GM12878 (cell line): ENCODE measurements around the gene RAPGEF4. TPM values are rescaled to one million over a fixed set of nuclear protein-coding genes. Genes with fewer than 3 reads are reported as not detected.

ENCODE experiments used
- ATAC-seq: fragments of 200-7000 bp; cut with Tn5 transposase; 3 replicates; pipeline ENCODE4 v1.9.1; 2020; ENCODE audit warnings: mild to moderate bottlenecking, moderate library complexity
- BruUV-seq: library from RNA; stranded (reverse); fragments of 400-500 nt; replicated peaks from 2 replicates; lab custom pipeline; 2021; lab: Mats Ljungman, UMichigan
- CTCF ChIA-PET: fragments of 300-600 bp; sonication (Branson Sonifier 250); formaldehyde crosslinking; extraction: SDS; loops from one replicate; lab custom pipeline; 2021; ENCODE audit warnings: inconsistent platforms; lab: Yijun Ruan, JAX
- POLR2A ChIA-PET: fragments of 350-600 bp; formaldehyde crosslinking; extraction: SDS; loops from one replicate; lab custom pipeline; 2021; ENCODE audit warnings: inconsistent platforms; lab: Charles Lee
- RAD21 ChIA-PET: fragments of 300-600 bp; sonication (Branson Sonifier 250); formaldehyde crosslinking; loops from one replicate; lab custom pipeline; 2023; ENCODE audit warnings: antibody characterized with exemption; ENCODE audit not compliant: unreplicated experiment; lab: Charles Lee
- SMC1A ChIA-PET: fragments of 300-600 bp; sonication (Branson Sonifier 250); formaldehyde crosslinking; loops from one replicate; lab custom pipeline; 2023; ENCODE audit not compliant: unreplicated experiment, uncharacterized antibody; lab: Charles Lee
- DNase-seq: peaks from one replicate; pipeline ENCODE4 v3.0.0-alpha.2; 2011; ENCODE audit warnings: low read depth, low spot score
- FAIRE-seq: peaks from 3 replicates; lab custom pipeline; 2011; peaks lifted over from hg19 to GRCh38; lab: Jason Lieb, UNC
- H2AFZ ChIP-seq: 2 replicates; pipeline ENCODE4 v1.6.0; 2011; ENCODE audit warnings: low read depth, low read length, control low read depth; ENCODE audit not compliant: control insufficient read depth
- H3K27ac ChIP-seq: 2 replicates; pipeline ENCODE4 v1.5.1; 2011; ENCODE audit warnings: control low read depth; ENCODE audit not compliant: control insufficient read depth, insufficient read depth
- H3K27me3 ChIP-seq, 2 experiments: replicated peaks in 1 of 2; 2 replicates each; pipeline versions ENCODE4 v1.6.0 to v1.6.1; 2011; ENCODE audit warnings: low read length in 1 of 2; ENCODE audit not compliant: control insufficient read depth in 2 of 2, insufficient read depth in 2 of 2
- H3K36me3 ChIP-seq, 2 experiments: 2 replicates each; pipeline ENCODE4 v1.5.1; 2011; ENCODE audit warnings: low read length in 1 of 2; ENCODE audit not compliant: control insufficient read depth in 2 of 2, insufficient read depth in 2 of 2
- H3K4me1 ChIP-seq: 2 replicates; pipeline ENCODE4 v1.6.1; 2011; ENCODE audit warnings: mild to moderate bottlenecking, low read length, moderate library complexity, mixed read lengths; ENCODE audit not compliant: control insufficient read depth, insufficient read depth
- H3K4me2 ChIP-seq: 2 replicates; pipeline ENCODE4 v1.6.0; 2011; ENCODE audit warnings: control low read depth; ENCODE audit not compliant: control insufficient read depth, insufficient read depth
- H3K4me3 ChIP-seq: fragments of 200-600 bp; sonication (generic); 2 replicates; pipeline ENCODE4 v1.5.1; 2016
- H3K79me2 ChIP-seq: 2 replicates; pipeline ENCODE4 v1.6.0; 2011; ENCODE audit warnings: low read length; ENCODE audit not compliant: control insufficient read depth, insufficient read depth
- H3K9ac ChIP-seq: 2 replicates; pipeline ENCODE4 v1.8.0; 2011; ENCODE audit warnings: low read length, control low read depth, mixed read lengths; ENCODE audit not compliant: control insufficient read depth, insufficient read depth
- H3K9me3 ChIP-seq: replicated peaks from 3 replicates; pipeline ENCODE4 v1.5.1; 2011; ENCODE audit warnings: mild to moderate bottlenecking, low read length; ENCODE audit not compliant: control insufficient read depth, insufficient read depth
- H4K20me1 ChIP-seq: 2 replicates; pipeline ENCODE4 v1.6.0; 2011; ENCODE audit not compliant: control insufficient read depth, insufficient read depth
- BACH1 ChIP-seq: fragments of 450-650 bp; IDR thresholded peaks from 2 replicates; pipeline ENCODE4 v1.6.1; 2017; ENCODE audit warnings: mild to moderate bottlenecking, borderline replicate concordance
- CREB1 ChIP-seq: IDR thresholded peaks from 2 replicates; pipeline ENCODE4 v1.6.1; 2012; ENCODE audit warnings: low read depth, mild to moderate bottlenecking, inconsistent platforms
- CTCF ChIP-seq, 3 experiments: IDR thresholded peaks in 2 of 3; conservative IDR thresholded peaks in 1 of 3; 2 replicates each; pipeline ENCODE4 v1.5.1; 2011; ENCODE audit warnings: low read depth in 3 of 3, low read length in 3 of 3, mild to moderate bottlenecking in 3 of 3, control low read depth in 2 of 3, moderate library complexity in 2 of 3, inconsistent platforms in 1 of 3, mixed read lengths in 1 of 3; ENCODE audit not compliant: control insufficient read depth in 2 of 3, insufficient read depth in 1 of 3; ENCODE audit errors: extremely low read depth in 1 of 3
- EGR1 ChIP-seq, 2 experiments: IDR thresholded peaks; 1 replicate in 1 of 2; 2 replicates in 1 of 2; pipeline ENCODE4 v1.6.1; 2011 to 2012; ENCODE audit warnings: low read depth in 2 of 2, low read length in 2 of 2, borderline replicate concordance in 1 of 2, mild to moderate bottlenecking in 1 of 2, moderate library complexity in 1 of 2
- HDAC6 ChIP-seq: fragments of 200-600 bp; sonication (generic); IDR thresholded peaks from one replicate; pipeline ENCODE4 v1.8.0; 2017; ENCODE audit warnings: antibody characterized with exemption; ENCODE audit not compliant: unreplicated experiment
- IKZF1 ChIP-seq: fragments of 450-650 bp; conservative IDR thresholded peaks from 2 replicates; pipeline ENCODE4 v1.6.1; 2017; ENCODE audit warnings: antibody characterized with exemption, mild to moderate bottlenecking
- NFIC ChIP-seq: IDR thresholded peaks from 2 replicates; pipeline ENCODE4 v1.6.1; 2012; ENCODE audit warnings: low read depth, mild to moderate bottlenecking, inconsistent platforms, low read length, moderate library complexity
- POLR2AphosphoS5 ChIP-seq: IDR thresholded peaks from 2 replicates; pipeline ENCODE4 v1.6.1; 2011; ENCODE audit warnings: mild to moderate bottlenecking, low read length, inconsistent platforms
- USF1 ChIP-seq: IDR thresholded peaks from 2 replicates; pipeline ENCODE4 v1.6.1; 2011; ENCODE audit warnings: borderline replicate concordance, low read depth, mild to moderate bottlenecking, moderate library complexity, mixed read lengths, low read length; ENCODE audit not compliant: insufficient read depth; ENCODE audit errors: extremely low read length
- YY1 ChIP-seq: IDR thresholded peaks from 2 replicates; pipeline ENCODE4 v1.6.1; 2011; ENCODE audit warnings: low read depth, mild to moderate bottlenecking, low read length
- ZSCAN29 ChIP-seq: fragments of 450-650 bp; IDR thresholded peaks from 2 replicates; pipeline ENCODE4 v1.6.1; 2017; ENCODE audit warnings: mild to moderate bottlenecking, moderate library complexity
- WGBS: methylation state at CpG from one replicate; pipeline ENCODE4 v1.1.6; 2016; ENCODE audit warnings: low lambda C conversion rate; ENCODE audit not compliant: insufficient replicate concordance, insufficient coverage; ENCODE audit errors: missing lambda C conversion rate; 5-methylcytosine and 5-hydroxymethylcytosine counted together
- in situ Hi-C: fragments of 300-500 bp; cut with MboI; formaldehyde crosslinking; loops from 9 replicates; pipeline ENCODE4 v1.14.3; 2018; ENCODE audit warnings: mixed read lengths
- intact Hi-C: fragments of 100-400 bp; cut with micrococcal nuclease; formaldehyde crosslinking; loops from one replicate; pipeline ENCODE4 v1.14.2; 2022; ENCODE audit not compliant: unreplicated experiment
- polyA plus RNA-seq, 11 experiments: library from polyadenylated mRNA; depleted of rRNA in 4 of 11; unstranded in 6 of 11; stranded (reverse) in 5 of 11; fragments of >200 nt; fragmentation: Nextera tagmentation in 4 of 11; fragmentation: Illumina TruSeq in 1 of 11; extraction: Ambion mirVana in 4 of 11; extraction: Trizol in 1 of 11; gene quantifications; 1 replicate in 1 of 11; 2 replicates in 10 of 11; pipeline versions ENCODE4 v1.2.1 to v1.2.3, GENCODE V29; 2011 to 2016; ENCODE audit warnings: inconsistent platforms in 2 of 11, missing spikeins in 2 of 11, low read depth in 1 of 11
- total RNA-seq, 4 experiments: library from RNA; depleted of rRNA in 3 of 4; stranded (reverse); fragments of >200 nt in 3 of 4; fragmentation: Illumina TruSeq in 1 of 4; extraction: Trizol in 1 of 4; gene quantifications; 2 replicates each; pipeline versions ENCODE4 v1.2.1 to v1.2.3, GENCODE V29; 2013 to 2021
- TF ChIP-seq, protein P1 (sequence below): fragments of 450-650 bp; IDR thresholded peaks from 2 replicates; pipeline ENCODE4 v1.6.1; 2016; ENCODE audit warnings: mild to moderate bottlenecking, moderate library complexity, borderline replicate concordance

The RAPGEF4 gene
- total and polyA plus RNA-seq, 10 of the 15 experiments (the other 5 are each of a cell fraction or from before 2014, with no cell fraction given), result 0.18 TPM; not detected in 8

DNA sequence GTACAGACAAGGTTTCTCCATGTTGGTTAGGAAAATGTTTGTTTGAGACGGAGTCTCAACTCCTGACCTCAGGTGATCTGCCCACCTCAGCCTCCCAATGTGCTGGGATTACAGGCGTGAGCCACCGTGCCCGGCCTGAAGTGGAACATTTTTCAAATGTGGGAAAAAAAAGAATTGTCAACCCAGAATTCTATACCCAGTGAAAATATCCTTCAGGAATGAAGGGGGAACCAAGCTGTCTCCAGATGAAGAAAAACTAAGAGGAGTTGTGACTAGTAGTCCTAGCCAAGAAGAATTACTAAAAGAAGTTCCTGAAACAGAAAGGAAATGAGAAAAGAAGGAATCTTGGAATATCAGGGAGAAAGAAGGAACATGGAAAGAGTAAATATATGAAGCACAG lies 25.7 kb downstream of the RAPGEF4 start:
- Histone ChIP-seq H3K27me3 (no peaks in the 10 kb centered on the region; a peak in 1 of 4 replicates), H4K20me1 (no peaks in the 10 kb centered on the region), H3K79me2 (no peaks in the 10 kb centered on the region), H3K36me3 (no peaks in the 10 kb centered on the region), H3K9ac (no peak overlapping the region), H3K4me3 (no peak overlapping the region), H3K27ac (no peak overlapping the region), H3K4me1 (no peaks in the 10 kb centered on the region), H2AFZ (no peak overlapping the region), H3K4me2 (no peak overlapping the region), H3K9me3 (no peaks in the 10 kb centered on the region; the same call in 2 of the 3 replicates)
- ATAC-seq, result no peak
- no TSS peak for BruUV-seq
- 43% methylated on average over 4 of the region's 4 CpGs for WGBS
- CTCF ChIA-PET, result interaction anchor here (0.6 kb wide), 1 partner anchor 10 kb away, joined by 3 read pairs; no protein-coding TSS in a partner anchor
- POLR2A ChIA-PET, result no interaction called here
- intact Hi-C loops (no loop called here), in situ Hi-C loops (no loop called here)
- TF ChIP-seq IKZF1 (no peak), POLR2AphosphoS5 (no peak), YY1 (no peak), BACH1 (no peak), HDAC6 (no peak), CREB1 (no peak), ZSCAN29 (no peak), USF1 (no peak), CTCF (IDR thresholded peaks at IDR 0.05 in 2 of 3, conservative IDR thresholded peaks at IDR 0.05 in 1 of 3; ENCODE audit: control insufficient read depth in 2 of 3, extremely low read depth in 1 of 3, insufficient read depth in 1 of 3, low read depth in 3 of 3, low read length in 3 of 3) (no peak), EGR1 (IDR thresholded peaks at IDR 0.05; ENCODE audit: borderline replicate concordance in 1 of 2, low read depth in 2 of 2, low read length in 2 of 2) (no peak), NFIC (no peak)
- TF ChIP-seq, protein P1, sequence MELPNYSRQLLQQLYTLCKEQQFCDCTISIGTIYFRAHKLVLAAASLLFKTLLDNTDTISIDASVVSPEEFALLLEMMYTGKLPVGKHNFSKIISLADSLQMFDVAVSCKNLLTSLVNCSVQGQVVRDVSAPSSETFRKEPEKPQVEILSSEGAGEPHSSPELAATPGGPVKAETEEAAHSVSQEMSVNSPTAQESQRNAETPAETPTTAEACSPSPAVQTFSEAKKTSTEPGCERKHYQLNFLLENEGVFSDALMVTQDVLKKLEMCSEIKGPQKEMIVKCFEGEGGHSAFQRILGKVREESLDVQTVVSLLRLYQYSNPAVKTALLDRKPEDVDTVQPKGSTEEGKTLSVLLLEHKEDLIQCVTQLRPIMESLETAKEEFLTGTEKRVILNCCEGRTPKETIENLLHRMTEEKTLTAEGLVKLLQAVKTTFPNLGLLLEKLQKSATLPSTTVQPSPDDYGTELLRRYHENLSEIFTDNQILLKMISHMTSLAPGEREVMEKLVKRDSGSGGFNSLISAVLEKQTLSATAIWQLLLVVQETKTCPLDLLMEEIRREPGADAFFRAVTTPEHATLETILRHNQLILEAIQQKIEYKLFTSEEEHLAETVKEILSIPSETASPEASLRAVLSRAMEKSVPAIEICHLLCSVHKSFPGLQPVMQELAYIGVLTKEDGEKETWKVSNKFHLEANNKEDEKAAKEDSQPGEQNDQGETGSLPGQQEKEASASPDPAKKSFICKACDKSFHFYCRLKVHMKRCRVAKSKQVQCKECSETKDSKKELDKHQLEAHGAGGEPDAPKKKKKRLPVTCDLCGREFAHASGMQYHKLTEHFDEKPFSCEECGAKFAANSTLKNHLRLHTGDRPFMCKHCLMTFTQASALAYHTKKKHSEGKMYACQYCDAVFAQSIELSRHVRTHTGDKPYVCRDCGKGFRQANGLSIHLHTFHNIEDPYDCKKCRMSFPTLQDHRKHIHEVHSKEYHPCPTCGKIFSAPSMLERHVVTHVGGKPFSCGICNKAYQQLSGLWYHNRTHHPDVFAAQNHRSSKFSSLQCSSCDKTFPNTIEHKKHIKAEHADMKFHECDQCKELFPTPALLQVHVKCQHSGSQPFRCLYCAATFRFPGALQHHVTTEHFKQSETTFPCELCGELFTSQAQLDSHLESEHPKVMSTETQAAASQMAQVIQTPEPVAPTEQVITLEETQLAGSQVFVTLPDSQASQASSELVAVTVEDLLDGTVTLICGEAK, result no peak
- RAD21 ChIA-PET, result no interaction called here
- DNase-seq, result no peak
- FAIRE-seq, result no peak
- SMC1A ChIA-PET, result no interaction called here
